Measurements from ENCODE around the gene ADK.
"Not testable (repeated sequence)": the region's sequence is repeated elsewhere in the genome, so short reads cannot be mapped to it uniquely, and the experiment has no call there.

ADK gene

GRCh38 chr10:74575191-74575720 lies 424.2 kb downstream of the ADK start:
- no peaks in the 10 kb centered on the region for H3K27me3 Mint-ChIP-seq
- H3K4me1 Mint-ChIP-seq = peaks cover 15% of the 10 kb centered on the region
- H3K4me3 Mint-ChIP-seq = no peak overlapping the region
- peak overlapping the region; percentile 33 for H3K27ac Mint-ChIP-seq
- H3K36me3 Mint-ChIP-seq = peaks cover 66% of the 10 kb centered on the region
- peaks cover 3% of the 10 kb centered on the region for H3K9me3 Mint-ChIP-seq
- ATAC-seq = no peak

- Mint-ChIP-seq H3K36me3 (peaks cover 73% of the 10 kb centered on the region), H3K27ac (peak overlapping the region; percentile 33), H3K9me3 (peaks cover 8% of the 10 kb centered on the region), H3K4me3 (peak overlapping the region; percentile 7), H3K27me3 (no peaks in the 10 kb centered on the region), H3K4me1 (peaks cover 15% of the 10 kb centered on the region)
- no peak for ATAC-seq
Observed at GRCh38 chr10:74575912-74576311, 424.9 kb downstream of the ADK start.

- Mint-ChIP-seq H3K36me3 (peaks cover 75% of the 10 kb centered on the region), H3K27ac (no peak overlapping the region)
Observed at GRCh38 chr10:74576586-74576985, 425.6 kb downstream of the ADK start.

GRCh38 chr10:74580438-74580837 lies 429.4 kb downstream of the ADK start:
- H3K4me3 Mint-ChIP-seq, H3K9me3 Mint-ChIP-seq, H3K27ac Mint-ChIP-seq, ATAC-seq, H3K27me3 Mint-ChIP-seq: not testable (repeated sequence)
- H3K36me3 Mint-ChIP-seq = peaks cover 51% of the 10 kb centered on the region
- H3K4me1 Mint-ChIP-seq = peaks cover 29% of the 10 kb centered on the region

More at GRCh38 chr10:74576586-74576985, 425.6 kb downstream of the ADK start:
- H3K4me3 Mint-ChIP-seq = no peak overlapping the region
- no peaks in the 10 kb centered on the region for H3K27me3 Mint-ChIP-seq
- no peak for ATAC-seq
- H3K4me1 Mint-ChIP-seq = peaks cover 14% of the 10 kb centered on the region
- peaks cover 8% of the 10 kb centered on the region for H3K9me3 Mint-ChIP-seq

GRCh38 chr10:74582566-74582965 lies 431.5 kb downstream of the ADK start:
- peaks cover 39% of the 10 kb centered on the region for H3K4me1 Mint-ChIP-seq
- no peak overlapping the region for H3K4me3 Mint-ChIP-seq
- no peak for ATAC-seq

GRCh38 chr10:74585231-74586087 lies 434.4 kb downstream of the ADK start:
- ATAC-seq = peak; percentile 91

More at GRCh38 chr10:74582566-74582965, 431.5 kb downstream of the ADK start:
- Mint-ChIP-seq H3K36me3 (peaks cover 35% of the 10 kb centered on the region), H3K9me3 (peaks cover 5% of the 10 kb centered on the region), H3K27me3 (no peaks in the 10 kb centered on the region), H3K27ac (no peak overlapping the region)

GRCh38 chr10:74586088-74586585 lies 435.1 kb downstream of the ADK start:
- H3K9me3 Mint-ChIP-seq = no peaks in the 10 kb centered on the region
- no peaks in the 10 kb centered on the region for H3K27me3 Mint-ChIP-seq
- H3K4me1 Mint-ChIP-seq = peaks cover 54% of the 10 kb centered on the region
- peaks cover 8% of the 10 kb centered on the region for H3K36me3 Mint-ChIP-seq
- peak overlapping the region; percentile 89 for H3K27ac Mint-ChIP-seq
- ATAC-seq = peak; percentile 41
- H3K4me3 Mint-ChIP-seq = peak overlapping the region; percentile 53

More at GRCh38 chr10:74585231-74586087, 434.4 kb downstream of the ADK start:
- Mint-ChIP-seq H3K36me3 (peaks cover 12% of the 10 kb centered on the region), H3K27ac (peak overlapping the region; percentile 89), H3K9me3 (peaks cover 4% of the 10 kb centered on the region), H3K4me1 (peaks cover 54% of the 10 kb centered on the region), H3K4me3 (peak overlapping the region; percentile 53), H3K27me3 (no peaks in the 10 kb centered on the region)

- H3K36me3 Mint-ChIP-seq = peaks cover 5% of the 10 kb centered on the region
- no peak for ATAC-seq
- peak overlapping the region; percentile 89 for H3K27ac Mint-ChIP-seq
- no peaks in the 10 kb centered on the region for H3K9me3 Mint-ChIP-seq
- H3K4me1 Mint-ChIP-seq = peaks cover 54% of the 10 kb centered on the region
- H3K4me3 Mint-ChIP-seq = no peak overlapping the region
- no peaks in the 10 kb centered on the region for H3K27me3 Mint-ChIP-seq
Observed at GRCh38 chr10:74587109-74587854, 436.3 kb downstream of the ADK start.

GRCh38 chr10:74589226-74589673 lies 438.2 kb downstream of the ADK start:
- H3K4me1 Mint-ChIP-seq = peaks cover 53% of the 10 kb centered on the region
- no peak overlapping the region for H3K27ac Mint-ChIP-seq
- peaks cover 14% of the 10 kb centered on the region for H3K36me3 Mint-ChIP-seq
- H3K4me3 Mint-ChIP-seq = no peak overlapping the region
- peak; percentile 78 for ATAC-seq
- H3K9me3 Mint-ChIP-seq = no peaks in the 10 kb centered on the region
- H3K27me3 Mint-ChIP-seq = no peaks in the 10 kb centered on the region

GRCh38 chr10:74589851-74590250 lies 438.8 kb downstream of the ADK start:
- H3K27ac Mint-ChIP-seq = no peak overlapping the region
- no peaks in the 10 kb centered on the region for H3K27me3 Mint-ChIP-seq
- H3K4me1 Mint-ChIP-seq = peaks cover 48% of the 10 kb centered on the region
- H3K36me3 Mint-ChIP-seq = peaks cover 14% of the 10 kb centered on the region
- H3K9me3 Mint-ChIP-seq = no peaks in the 10 kb centered on the region
- no peak overlapping the region for H3K4me3 Mint-ChIP-seq
- ATAC-seq = no peak

- peak; percentile 48 for ATAC-seq
- Mint-ChIP-seq H3K4me3 (no peak overlapping the region), H3K4me1 (peaks cover 16% of the 10 kb centered on the region), H3K9me3 (no peaks in the 10 kb centered on the region), H3K27ac (peak overlapping the region; percentile 74), H3K36me3 (peaks cover 31% of the 10 kb centered on the region), H3K27me3 (no peaks in the 10 kb centered on the region)
Observed at GRCh38 chr10:74593470-74593869, 442.4 kb downstream of the ADK start.

GRCh38 chr10:74596713-74597112 lies 445.7 kb downstream of the ADK start:
- Mint-ChIP-seq H3K9me3 (no peaks in the 10 kb centered on the region), H3K36me3 (peaks cover 33% of the 10 kb centered on the region)

GRCh38 chr10:74598891-74599566 lies 448.0 kb downstream of the ADK start:
- Mint-ChIP-seq H3K9me3 (peaks cover 3% of the 10 kb centered on the region), H3K27ac (no peak overlapping the region), H3K4me1 (no peaks in the 10 kb centered on the region), H3K4me3 (no peak overlapping the region), H3K27me3 (no peaks in the 10 kb centered on the region), H3K36me3 (peaks cover 48% of the 10 kb centered on the region)
- ATAC-seq = no peak

More at GRCh38 chr10:74596713-74597112, 445.7 kb downstream of the ADK start:
- Mint-ChIP-seq H3K27ac (peak overlapping the region; percentile 14), H3K27me3 (no peaks in the 10 kb centered on the region), H3K4me3 (no peak overlapping the region), H3K4me1 (peaks cover 8% of the 10 kb centered on the region)
- ATAC-seq = no peak

GRCh38 chr10:74599672-74600071 lies 448.7 kb downstream of the ADK start:
- no peak for ATAC-seq
- Mint-ChIP-seq H3K9me3 (peaks cover 3% of the 10 kb centered on the region), H3K36me3 (peaks cover 54% of the 10 kb centered on the region)

More at GRCh38 chr10:74599672-74600071, 448.7 kb downstream of the ADK start:
- Mint-ChIP-seq H3K4me3 (no peak overlapping the region), H3K27ac (no peak overlapping the region), H3K4me1 (no peaks in the 10 kb centered on the region), H3K27me3 (no peaks in the 10 kb centered on the region)

All from stimulated activated memory B cell treated with anti-CD40 and anti-IgM and Interleukin-4, amounts not matched to agents 10 μg/mL and 1 μg/mL and 100 μg/mL, for 72 hours (primary cell).